Prostate gland (tissue), 2 donors: ENCODE results near the gene ANKRD55. TPM values are rescaled to one million over a fixed set of nuclear protein-coding genes. Genes with fewer than 3 reads are reported as not detected.

Source experiments
- DNase-seq: peaks from one replicate; pipeline ENCODE4 v3.0.0-alpha.2; 2019; ENCODE audit warnings: low spot score
- H3K27ac ChIP-seq, 2 donors: fragments of 200-600 bp; sonication (generic); 2 replicates each; pipeline ENCODE4 v1.5.1; 2017 to 2019
- H3K27me3 ChIP-seq: fragments of 200-600 bp; sonication (generic); replicated peaks from 2 replicates; pipeline ENCODE4 v1.5.1; 2019; ENCODE audit not compliant: insufficient read depth
- H3K36me3 ChIP-seq, 2 donors: fragments of 200-600 bp; sonication (generic); 1 replicate in 1 of 2; 2 replicates in 1 of 2; pipeline versions ENCODE4 v1.5.1 to v1.8.1; 2017 to 2019
- H3K4me1 ChIP-seq: fragments of 200-600 bp; sonication (generic); replicated peaks from 2 replicates; pipeline ENCODE4 v1.5.1; 2019
- H3K4me3 ChIP-seq, 2 donors: fragments of 200-600 bp; sonication (generic); 2 replicates each; pipeline ENCODE4 v1.5.1; 2017 to 2019
- H3K9me3 ChIP-seq: fragments of 200-600 bp; sonication (generic); 2 replicates; pipeline ENCODE4 v1.5.1; 2017
- POLR2A ChIP-seq: fragments of 450-650 bp; IDR thresholded peaks from one replicate; pipeline ENCODE4 v1.6.1; 2016; ENCODE audit warnings: antibody characterized with exemption, mild to moderate bottlenecking
- POLR2AphosphoS5 ChIP-seq: sonication (generic); formaldehyde crosslinking; IDR thresholded peaks from one replicate; pipeline ENCODE4 v1.6.1; 2017; ENCODE audit warnings: antibody characterized with exemption
- WGBS: methylation state at CpG from one replicate; pipeline ENCODE4 v1.1.5; 2018; 5-methylcytosine and 5-hydroxymethylcytosine counted together
- intact Hi-C: fragments of 100-400 bp; cut with DNase I; formaldehyde crosslinking; loops from one replicate; pipeline ENCODE4 v1.14.2; 2022
- total RNA-seq, 2 donors: library from RNA; depleted of rRNA; stranded (reverse); fragments of >200 nt; gene quantifications; one replicate each; pipeline ENCODE4 v1.1.0, GENCODE V29; 2016
- TF ChIP-seq, protein P1 (sequence below), 4 experiments: fragments of 200-600 bp in 2 of 4; fragments of 450-650 bp in 2 of 4; sonication (generic) in 2 of 4; IDR thresholded peaks; 1 replicate in 3 of 4; 2 replicates in 1 of 4; pipeline ENCODE4 v1.5.1; 2016 to 2019; ENCODE audit warnings: antibody characterized with exemption in 4 of 4, mild to moderate bottlenecking in 2 of 4, moderate library complexity in 2 of 4

The ANKRD55 gene
- total RNA-seq, 2 donors from 2014 or later = 1.1 TPM; not detected in 1

DNA sequence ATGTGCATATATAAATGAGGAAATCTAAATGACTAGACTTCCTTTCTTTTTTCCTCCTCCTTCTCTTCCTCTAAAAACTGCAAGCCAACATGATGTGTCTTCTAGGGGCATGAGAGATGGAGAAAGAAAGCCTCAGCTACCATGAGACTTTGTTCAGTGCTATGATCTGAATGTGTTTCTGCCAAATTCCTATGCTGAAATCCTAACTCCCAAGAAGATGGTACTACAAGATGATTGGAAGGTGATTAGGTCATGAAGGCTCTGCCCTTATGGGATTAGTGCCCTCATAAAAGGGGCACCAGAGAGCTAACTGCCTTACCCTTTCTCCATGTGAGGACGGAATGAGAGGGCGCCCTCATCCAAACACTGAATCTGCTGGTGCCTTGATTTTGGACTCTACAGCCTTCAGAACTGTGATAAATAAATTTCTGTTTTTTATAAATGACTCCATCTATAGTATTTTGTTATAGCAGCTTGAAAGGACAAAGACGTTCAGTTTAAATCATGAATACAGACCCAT, 166.1 kb downstream of the ANKRD55 start:
- Histone ChIP-seq H3K4me3 (no peak overlapping the region), H3K4me1 (no peaks in the 10 kb centered on the region), H3K27ac (no peak overlapping the region), H3K27me3 (no peaks in the 10 kb centered on the region), H3K36me3 (no peaks in the 10 kb centered on the region), H3K9me3 (no peaks in the 10 kb centered on the region)
- intact Hi-C loops = no loop called here
- 99% methylated on average over 3 of the region's 3 CpGs for WGBS
- no peak for DNase-seq
- TF ChIP-seq POLR2A = no peak
- TF ChIP-seq, protein P1, sequence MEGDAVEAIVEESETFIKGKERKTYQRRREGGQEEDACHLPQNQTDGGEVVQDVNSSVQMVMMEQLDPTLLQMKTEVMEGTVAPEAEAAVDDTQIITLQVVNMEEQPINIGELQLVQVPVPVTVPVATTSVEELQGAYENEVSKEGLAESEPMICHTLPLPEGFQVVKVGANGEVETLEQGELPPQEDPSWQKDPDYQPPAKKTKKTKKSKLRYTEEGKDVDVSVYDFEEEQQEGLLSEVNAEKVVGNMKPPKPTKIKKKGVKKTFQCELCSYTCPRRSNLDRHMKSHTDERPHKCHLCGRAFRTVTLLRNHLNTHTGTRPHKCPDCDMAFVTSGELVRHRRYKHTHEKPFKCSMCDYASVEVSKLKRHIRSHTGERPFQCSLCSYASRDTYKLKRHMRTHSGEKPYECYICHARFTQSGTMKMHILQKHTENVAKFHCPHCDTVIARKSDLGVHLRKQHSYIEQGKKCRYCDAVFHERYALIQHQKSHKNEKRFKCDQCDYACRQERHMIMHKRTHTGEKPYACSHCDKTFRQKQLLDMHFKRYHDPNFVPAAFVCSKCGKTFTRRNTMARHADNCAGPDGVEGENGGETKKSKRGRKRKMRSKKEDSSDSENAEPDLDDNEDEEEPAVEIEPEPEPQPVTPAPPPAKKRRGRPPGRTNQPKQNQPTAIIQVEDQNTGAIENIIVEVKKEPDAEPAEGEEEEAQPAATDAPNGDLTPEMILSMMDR (IDR thresholded peaks at IDR 0.05) = no peak
- no peak for TF ChIP-seq POLR2AphosphoS5

DNA sequence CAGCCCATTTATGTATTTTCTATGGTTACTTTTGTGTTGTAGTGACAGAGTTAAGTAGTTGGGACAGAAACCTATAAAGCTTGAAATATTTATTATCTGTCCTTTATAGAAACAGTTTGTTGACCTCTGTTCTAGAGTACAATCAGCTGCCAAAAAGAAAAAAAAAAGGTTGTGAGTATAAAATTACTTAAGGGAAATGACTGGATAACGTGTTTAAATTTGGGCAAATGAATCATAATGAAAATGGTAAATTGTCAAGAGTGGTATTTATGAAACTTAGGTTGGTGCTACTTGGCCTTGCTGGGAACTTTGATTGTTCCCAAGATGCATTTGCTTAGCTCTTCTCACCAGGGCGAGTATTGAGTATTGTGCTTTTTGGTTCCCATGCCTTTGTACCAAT, 168.1 kb downstream of the ANKRD55 start:
- 19% methylated on average over 2 of the region's 2 CpGs for WGBS
- Histone ChIP-seq H3K36me3 (no peaks in the 10 kb centered on the region), H3K4me3 (no peak overlapping the region), H3K4me1 (no peaks in the 10 kb centered on the region), H3K27me3 (no peaks in the 10 kb centered on the region), H3K27ac (no peak overlapping the region), H3K9me3 (no peaks in the 10 kb centered on the region)
- intact Hi-C loops = no loop called here
- peak; percentile 66 for TF ChIP-seq POLR2AphosphoS5
- TF ChIP-seq POLR2A = no peak
- DNase-seq = no peak

DNA sequence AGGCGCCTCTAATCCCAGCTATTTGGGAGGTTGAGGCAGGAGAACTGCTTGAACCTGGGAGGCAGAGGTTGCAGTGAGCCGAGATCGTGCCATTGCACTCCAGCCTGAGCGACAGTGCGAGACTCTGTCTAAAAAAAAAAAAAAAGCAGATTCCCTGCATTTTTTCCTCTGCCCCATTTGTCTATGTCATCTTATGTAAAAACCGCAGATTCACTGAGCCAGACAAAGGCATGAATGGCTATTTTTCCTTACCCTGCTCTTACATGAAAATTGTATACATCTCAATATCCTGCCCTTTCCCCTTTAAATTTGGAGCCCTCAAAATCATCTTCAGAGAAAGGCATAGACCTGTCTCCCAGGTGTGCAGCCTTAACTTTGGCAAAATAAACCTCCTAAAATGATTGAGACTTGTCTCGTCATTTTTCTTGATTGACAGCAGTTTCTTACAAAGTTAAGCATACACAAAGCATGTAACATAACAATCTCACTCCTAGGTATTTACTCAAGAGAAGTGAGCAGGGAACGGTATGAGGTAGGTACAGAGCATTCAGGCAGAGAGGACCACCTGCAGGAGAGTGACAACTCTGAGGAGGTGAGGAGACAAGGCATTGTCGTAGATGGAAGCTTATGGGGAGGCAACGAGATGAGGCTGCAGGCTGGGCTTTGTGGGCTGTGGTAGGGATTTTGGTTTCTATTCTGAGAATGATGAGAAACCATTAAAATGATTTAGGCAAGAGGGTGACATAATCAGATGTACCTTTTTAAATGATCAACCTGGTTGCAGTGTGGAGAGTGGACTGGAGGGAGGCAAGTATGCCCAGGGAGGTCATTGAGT, 172.6 kb downstream of the ANKRD55 start:
- 69% methylated on average over 10 of the region's 10 CpGs for WGBS
- no peaks in the 10 kb centered on the region for H3K9me3 ChIP-seq

DNA sequence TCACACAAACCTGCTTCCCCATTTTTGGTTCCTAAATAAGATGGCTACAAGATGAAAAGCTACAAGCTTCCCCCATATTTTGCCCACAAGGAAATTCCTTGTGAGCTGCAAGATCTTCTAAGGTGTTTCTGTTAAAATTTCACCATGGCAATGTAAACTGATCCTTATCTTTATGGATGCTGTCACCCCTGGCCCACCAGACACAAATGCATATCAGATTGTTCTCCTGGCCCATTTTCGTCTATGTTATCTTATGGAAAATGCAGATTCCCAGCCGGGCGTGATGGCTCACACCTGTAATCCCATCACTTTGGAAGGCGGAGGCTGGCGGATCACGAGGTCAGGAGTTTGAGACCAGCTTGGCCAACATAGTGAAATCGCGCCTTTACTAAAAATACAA, 173.3 kb downstream of the ANKRD55 start:
- intact Hi-C loops = no loop called here
- Histone ChIP-seq H3K36me3 (no peaks in the 10 kb centered on the region), H3K4me1 (peaks cover 3% of the 10 kb centered on the region), H3K27me3 (no peaks in the 10 kb centered on the region), H3K9me3 (no peaks in the 10 kb centered on the region), H3K4me3 (no peak overlapping the region), H3K27ac (no peak overlapping the region)
- no peak for DNase-seq
- 70% methylated on average over 8 of the region's 8 CpGs for WGBS
- TF ChIP-seq, protein P1 (IDR thresholded peaks at IDR 0.05) = no peak
- TF ChIP-seq POLR2AphosphoS5 (no peak), POLR2A (no peak)

More for the DNA sequence above, 172.6 kb downstream of the ANKRD55 start:
- DNase-seq = no peak
- no peaks in the 10 kb centered on the region for H3K27me3 ChIP-seq
- no peaks in the 10 kb centered on the region for H3K36me3 ChIP-seq
- intact Hi-C loops = no loop called here
- peaks cover 3% of the 10 kb centered on the region for H3K4me1 ChIP-seq
- TF ChIP-seq POLR2A = no peak
- TF ChIP-seq, protein P1 (IDR thresholded peaks at IDR 0.05) = no peak
- no peak for TF ChIP-seq POLR2AphosphoS5
- H3K27ac ChIP-seq = no peak overlapping the region
- H3K4me3 ChIP-seq = no peak overlapping the region

DNA sequence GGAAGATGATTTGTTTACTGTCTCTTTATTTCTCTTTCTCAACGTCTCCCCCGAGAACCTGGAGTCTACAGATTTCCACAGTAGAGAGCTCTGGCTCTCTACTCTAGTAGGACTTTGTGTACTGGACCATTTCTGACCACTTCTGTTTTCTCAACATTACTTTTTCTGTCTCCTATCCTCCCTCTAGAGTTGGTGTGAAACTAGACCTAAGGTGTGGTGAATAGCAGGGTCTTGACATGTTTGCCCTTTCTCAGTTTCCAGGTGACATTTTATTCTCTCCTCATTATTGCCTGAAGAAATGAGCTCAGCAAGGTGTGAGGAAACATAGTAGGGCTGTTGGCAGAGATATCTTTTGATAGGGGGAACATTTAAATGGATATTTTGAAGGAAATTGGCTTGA, 176.3 kb downstream of the ANKRD55 start:
- Histone ChIP-seq H3K36me3 (no peaks in the 10 kb centered on the region), H3K4me3 (no peak overlapping the region), H3K9me3 (no peaks in the 10 kb centered on the region), H3K27ac (no peak overlapping the region), H3K27me3 (no peaks in the 10 kb centered on the region), H3K4me1 (peaks cover 3% of the 10 kb centered on the region)
- no peak for DNase-seq
- intact Hi-C loops = no loop called here
- TF ChIP-seq POLR2A (no peak), POLR2AphosphoS5 (no peak)
- TF ChIP-seq, protein P1 (IDR thresholded peaks at IDR 0.05) = no peak
- WGBS = 86% methylated on average over 2 of the region's 2 CpGs
